RPMI7951 (cell line): ENCODE results near the gene PDZRN4. TPM values are rescaled to one million over a fixed set of nuclear protein-coding genes. Genes with fewer than 3 reads are reported as not detected.

Source experiments
- DNase-seq: peaks from one replicate; pipeline ENCODE4 v3.0.0-alpha.2; 2012; ENCODE audit warnings: low read depth
- total RNA-seq: library from RNA; depleted of rRNA; stranded (reverse); fragments of >200 nt; shearing (Covaris generic); gene quantifications from 2 replicates; pipeline ENCODE4 v1.2.3, GENCODE V29; 2014

PDZRN4 gene
- total RNA-seq, 1 experiment from 2014 or later, result not detected

DNA sequence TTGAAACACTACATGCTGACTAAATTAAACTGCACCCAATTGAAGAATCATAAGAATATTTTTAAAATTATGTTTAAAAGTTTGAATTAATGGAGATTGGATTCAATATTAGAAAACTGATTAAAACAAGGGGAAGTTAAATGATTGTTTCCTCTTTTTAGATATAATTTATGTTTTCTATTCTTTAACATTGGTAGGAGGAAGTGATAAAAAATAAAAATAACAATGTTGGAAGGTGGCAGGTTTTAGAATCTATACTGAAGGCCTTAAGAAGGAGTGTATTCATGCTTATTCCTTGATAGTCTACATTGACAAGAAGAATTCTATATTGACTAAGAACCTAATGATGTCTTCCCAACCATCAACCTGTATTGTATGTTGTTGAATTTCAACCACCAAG is 168.1 kb downstream of the PDZRN4 start:
- no peak for DNase-seq

DNA sequence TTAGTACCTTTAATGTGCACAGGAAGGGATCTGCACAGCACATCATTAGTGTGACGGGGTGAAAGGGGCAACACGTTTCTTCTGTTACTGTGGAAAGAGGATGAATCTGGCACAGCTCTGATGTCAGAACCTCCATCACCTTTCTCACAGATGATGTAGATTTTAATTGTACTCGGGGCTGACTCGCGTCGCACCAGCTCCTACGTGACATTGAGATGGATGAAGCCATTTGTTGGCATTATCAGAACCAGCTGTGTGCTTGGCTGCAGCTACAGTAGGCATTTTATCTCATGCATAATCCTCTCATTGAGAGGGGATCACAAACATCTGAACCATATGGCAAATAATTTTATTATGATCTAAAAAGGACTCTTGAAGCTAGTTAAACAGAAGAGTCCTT is 173.6 kb downstream of the PDZRN4 start:
- no peak for DNase-seq

GRCh38 chr12:41362510-41362909 is 174.4 kb downstream of the PDZRN4 start:
- DNase-seq, result no peak

DNA sequence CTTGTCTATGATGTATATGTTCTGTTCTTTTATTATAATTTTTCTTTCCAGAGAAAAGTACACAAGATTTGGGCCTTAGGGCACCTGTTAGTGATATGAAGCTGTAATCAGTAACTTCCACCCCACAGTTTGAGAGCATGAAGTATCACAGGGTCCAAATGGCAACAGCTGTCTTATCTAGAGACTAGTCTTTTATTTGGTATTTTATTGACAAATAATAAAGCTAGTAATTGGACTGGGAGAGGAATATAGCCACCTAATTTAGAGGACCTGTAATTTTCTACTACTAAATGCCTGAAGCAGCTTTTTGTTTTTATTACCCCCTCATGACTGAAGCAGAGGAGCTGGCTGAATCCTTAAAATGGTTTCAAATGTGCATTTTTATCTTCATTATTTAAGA is 174.8 kb downstream of the PDZRN4 start:
- no peak for DNase-seq

DNA sequence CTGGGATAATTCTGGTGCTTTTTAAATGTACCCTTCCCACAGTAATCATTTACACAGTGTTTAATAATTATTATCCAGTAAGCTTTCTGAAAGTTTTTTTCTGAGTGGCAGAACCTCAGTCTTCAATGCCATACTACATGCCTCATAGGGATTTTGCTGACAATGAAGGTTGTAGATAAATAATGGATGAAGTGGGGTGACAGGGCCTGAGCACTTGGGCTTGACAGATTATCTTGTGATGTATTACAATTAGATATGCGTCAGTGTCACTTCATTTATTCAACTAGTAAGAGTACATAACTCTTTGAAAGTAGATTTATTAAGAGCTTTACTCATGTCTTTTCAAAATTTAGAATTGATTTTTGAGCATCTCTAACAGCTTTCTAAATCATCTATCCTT is 176.1 kb downstream of the PDZRN4 start:
- no peak for DNase-seq

- DNase-seq, result no peak
Observed at GRCh38 chr12:41365653-41366171, 177.6 kb downstream of the PDZRN4 start.

- no peak for DNase-seq
Observed at GRCh38 chr12:41367726-41368405, 179.7 kb downstream of the PDZRN4 start.

DNA sequence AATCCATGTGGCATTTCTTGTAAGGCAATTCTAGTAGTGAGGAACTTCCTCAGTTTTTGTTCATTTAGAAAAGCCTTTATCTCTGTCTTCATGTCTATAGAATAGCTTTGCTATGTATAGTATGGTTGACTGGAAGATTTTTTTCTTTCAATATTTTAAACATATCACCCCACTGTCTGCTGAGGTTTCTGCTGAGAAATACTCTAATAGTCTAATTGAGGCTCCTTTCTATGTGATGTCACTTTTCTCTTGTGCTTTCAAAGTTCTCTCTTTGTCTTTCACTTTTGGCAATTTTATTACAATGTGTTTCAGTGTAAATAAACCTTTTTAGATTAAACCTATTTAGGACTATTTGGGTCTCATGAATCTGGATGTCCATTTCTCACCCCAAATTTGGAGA is 192.8 kb downstream of the PDZRN4 start:
- DNase-seq, result no peak

GRCh38 chr12:41402801-41403200 is 214.7 kb downstream of the PDZRN4 start:
- no peak for DNase-seq

GRCh38 chr12:41407232-41407799 is 219.2 kb downstream of the PDZRN4 start:
- DNase-seq, result no peak

- no peak for DNase-seq
Observed at GRCh38 chr12:41409628-41410027, 221.5 kb downstream of the PDZRN4 start.

GRCh38 chr12:41418586-41418985 is 230.5 kb downstream of the PDZRN4 start:
- DNase-seq, result no peak

DNA sequence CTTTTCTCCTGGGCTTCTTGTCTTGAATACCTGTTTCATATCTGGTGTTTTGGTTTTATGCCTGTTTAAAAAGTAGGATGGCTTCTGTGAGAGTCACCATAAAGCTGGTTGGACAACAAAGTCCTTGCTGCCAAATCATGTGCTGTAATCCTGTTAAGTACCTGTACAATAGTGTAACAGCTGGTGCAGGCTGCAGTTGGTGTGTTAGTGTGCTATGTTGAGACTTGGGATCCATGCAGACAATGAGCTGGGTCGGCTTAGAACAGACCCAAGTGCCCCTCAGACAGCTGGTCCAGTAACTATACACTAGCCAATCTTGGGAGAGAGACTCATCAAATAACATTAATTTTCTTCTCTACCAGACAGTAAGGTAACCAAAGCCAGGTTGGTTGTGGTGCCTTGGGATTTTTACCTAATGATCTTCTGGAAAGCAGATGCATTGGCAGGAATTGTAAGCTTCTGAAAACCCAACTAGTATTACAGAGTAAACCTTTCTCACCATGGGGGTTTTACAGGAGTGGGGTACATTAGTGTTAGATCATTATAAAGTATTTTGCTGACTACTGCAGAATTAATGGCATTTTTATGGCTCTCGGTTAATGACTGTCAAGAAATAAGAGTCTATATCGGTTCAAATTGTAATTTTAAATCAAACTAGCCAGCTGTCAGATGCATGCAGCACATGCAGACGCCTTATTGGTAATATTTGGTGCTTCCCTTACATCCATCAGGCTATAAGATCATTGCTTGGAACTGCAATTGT is 231.2 kb downstream of the PDZRN4 start:
- DNase-seq, result no peak

- no peak for DNase-seq
Observed at GRCh38 chr12:41424651-41425050, 236.5 kb downstream of the PDZRN4 start.

DNA sequence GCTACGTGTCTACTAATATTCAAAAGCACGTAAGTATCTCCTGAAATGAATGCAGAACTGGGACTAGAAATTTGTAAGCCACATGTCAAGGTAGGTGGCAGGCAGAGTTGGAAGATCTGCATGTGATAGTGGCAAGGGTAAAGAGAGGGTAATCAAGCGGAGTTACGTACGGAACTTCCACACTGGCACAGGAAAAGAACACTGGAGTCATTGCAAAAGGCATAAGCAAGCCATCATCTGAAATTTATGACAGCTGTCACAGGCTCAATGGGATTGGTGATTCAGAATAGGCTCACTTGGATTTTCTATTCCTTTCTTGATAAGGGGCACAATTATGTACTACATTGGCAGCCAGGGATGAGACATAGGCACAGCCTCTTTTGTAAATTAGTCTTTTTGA is 245.3 kb downstream of the PDZRN4 start:
- DNase-seq, result no peak

- DNase-seq, result no peak
Observed at GRCh38 chr12:41436076-41436475, 248.0 kb downstream of the PDZRN4 start.

- DNase-seq, result no peak
Observed at GRCh38 chr12:41437563-41437962, 249.4 kb downstream of the PDZRN4 start.

- DNase-seq, result no peak
Observed at GRCh38 chr12:41438854-41439541, 250.9 kb downstream of the PDZRN4 start.

DNA sequence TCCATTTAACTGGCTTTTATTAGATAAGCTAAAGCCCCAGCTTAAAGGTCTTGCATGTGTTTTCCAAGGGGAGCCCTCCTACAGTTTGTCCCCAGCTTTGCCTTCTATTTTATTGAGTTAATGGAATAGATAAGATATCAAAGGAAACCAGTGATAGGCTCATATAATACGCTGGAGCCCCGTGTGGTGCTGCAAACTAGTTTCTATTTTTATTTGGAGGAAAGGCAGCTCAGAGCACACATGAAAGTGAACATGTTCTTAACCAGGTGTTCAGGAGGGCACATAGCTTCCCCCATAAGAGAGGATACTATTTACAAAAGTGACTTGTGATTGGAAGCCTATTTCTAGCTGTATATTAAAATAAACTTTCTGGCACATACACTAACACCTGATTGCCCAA is 251.7 kb downstream of the PDZRN4 start:
- no peak for DNase-seq

DNA sequence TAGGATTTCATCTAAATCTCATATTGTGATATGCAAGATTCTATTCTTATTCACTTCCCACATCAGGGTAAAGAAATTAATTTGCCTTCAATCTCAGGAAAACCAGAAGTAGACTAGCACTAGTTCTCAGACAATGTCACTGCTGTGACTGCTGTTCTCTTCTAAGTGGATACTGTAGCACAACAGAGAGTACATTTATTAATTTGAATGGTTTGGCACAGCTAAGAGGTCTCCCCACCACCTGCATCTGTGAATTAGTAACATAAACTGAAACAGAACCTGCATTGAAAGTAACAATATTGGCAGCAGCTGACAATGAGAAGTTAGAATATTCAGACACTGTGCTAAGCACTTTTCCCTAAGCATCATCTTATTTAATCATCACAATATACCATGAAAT is 253.1 kb downstream of the PDZRN4 start:
- no peak for DNase-seq

- no peak for DNase-seq
Observed at GRCh38 chr12:41442896-41443295, 254.8 kb downstream of the PDZRN4 start.

DNA sequence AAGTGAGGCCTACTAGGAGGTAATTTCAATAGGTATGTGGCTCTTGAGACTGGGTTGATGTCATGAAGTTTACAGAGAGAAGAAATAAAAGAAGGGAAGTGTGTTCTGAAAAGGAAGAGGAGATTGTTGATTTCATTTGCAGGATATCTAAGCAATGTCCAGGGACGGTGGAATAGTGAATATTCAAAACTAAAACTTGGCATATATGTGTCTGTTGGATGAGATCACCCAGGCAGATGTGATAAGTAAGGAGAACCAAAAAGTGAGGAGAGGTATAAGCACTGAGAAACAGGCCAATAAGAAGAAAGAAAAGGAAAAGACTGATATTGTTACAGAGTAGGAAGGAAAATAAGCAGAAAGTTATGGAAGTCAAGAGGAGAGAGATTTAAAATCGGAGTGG is 255.6 kb downstream of the PDZRN4 start:
- no peak for DNase-seq
